ENCODE data around the gene HNRNPAB.

The HNRNPAB gene

GRCh38 chr5:178204182-178204934 is at the start of gene HNRNPAB:
Gene HNRNPAB (plus strand): TSS chr5:178204533. CDS start chr5:178204838, 305 bp downstream.
- DNase-seq (ENCODE audit: extremely low read depth in 1 of 2, low read depth in 1 of 2), result peak; percentile 92 to 93

GRCh38 chr5:178155065-178155464 is 49.3 kb upstream of the HNRNPAB start:
- no peak for DNase-seq (ENCODE audit: extremely low read depth in 1 of 2, low read depth in 1 of 2)

- DNase-seq (ENCODE audit: extremely low read depth in 1 of 2, low read depth in 1 of 2), result no peak
These were observed 44.2 kb upstream of the HNRNPAB start for GRCh38 chr5:178160176-178160575.

- DNase-seq (ENCODE audit: extremely low read depth in 1 of 2, low read depth in 1 of 2), result no peak
These were observed 41.9 kb upstream of the HNRNPAB start for GRCh38 chr5:178162481-178162880.

- peak; percentile 77 to 87 for DNase-seq (ENCODE audit: extremely low read depth in 1 of 2, low read depth in 1 of 2)
These were observed 40.3 kb upstream of the HNRNPAB start for GRCh38 chr5:178163772-178164735.

GRCh38 chr5:178165581-178165980 is 38.8 kb upstream of the HNRNPAB start:
- DNase-seq (ENCODE audit: extremely low read depth in 1 of 2, low read depth in 1 of 2), result no peak

- DNase-seq (ENCODE audit: extremely low read depth in 1 of 2, low read depth in 1 of 2), result no peak
These were observed 33.9 kb upstream of the HNRNPAB start for GRCh38 chr5:178170455-178170854.

GRCh38 chr5:178174456-178174855 is 29.9 kb upstream of the HNRNPAB start:
- no peak for DNase-seq (ENCODE audit: extremely low read depth in 1 of 2, low read depth in 1 of 2)

GRCh38 chr5:178176791-178177190 is 27.5 kb upstream of the HNRNPAB start:
- no peak for DNase-seq (ENCODE audit: extremely low read depth in 1 of 2, low read depth in 1 of 2)

- no peak for DNase-seq (ENCODE audit: extremely low read depth in 1 of 2, low read depth in 1 of 2)
These were observed 26.8 kb upstream of the HNRNPAB start for GRCh38 chr5:178177569-178177968.

GRCh38 chr5:178180141-178180863 is 24.0 kb upstream of the HNRNPAB start:
- no peak for DNase-seq (ENCODE audit: extremely low read depth in 1 of 2, low read depth in 1 of 2)

- DNase-seq (ENCODE audit: extremely low read depth in 1 of 2, low read depth in 1 of 2), result no peak
These were observed 22.0 kb upstream of the HNRNPAB start for GRCh38 chr5:178182158-178182876.

- no peak for DNase-seq (ENCODE audit: extremely low read depth in 1 of 2, low read depth in 1 of 2)
These were observed 17.9 kb upstream of the HNRNPAB start for GRCh38 chr5:178186427-178186826.

- no peak for DNase-seq (ENCODE audit: extremely low read depth in 1 of 2, low read depth in 1 of 2)
These were observed 17.3 kb upstream of the HNRNPAB start, which contains the start of gene GMCL2 for GRCh38 chr5:178187014-178187413. Gene GMCL2 (minus strand): TSS chr5:178187371. CDS start chr5:178187299, 72 bp downstream.

- DNase-seq (ENCODE audit: extremely low read depth in 1 of 2, low read depth in 1 of 2), result no peak
These were observed 14.9 kb upstream of the HNRNPAB start for GRCh38 chr5:178189433-178189832.

GRCh38 chr5:178191661-178192060 is 12.7 kb upstream of the HNRNPAB start:
- DNase-seq (ENCODE audit: extremely low read depth in 1 of 2, low read depth in 1 of 2), result no peak

GRCh38 chr5:178192244-178192643 is 12.1 kb upstream of the HNRNPAB start:
- no peak for DNase-seq (ENCODE audit: extremely low read depth in 1 of 2, low read depth in 1 of 2)

GRCh38 chr5:178192787-178193186 is 11.5 kb upstream of the HNRNPAB start:
- DNase-seq (ENCODE audit: extremely low read depth in 1 of 2, low read depth in 1 of 2), result no peak

- DNase-seq (ENCODE audit: extremely low read depth in 1 of 2, low read depth in 1 of 2), result no peak
These were observed 11.0 kb upstream of the HNRNPAB start for GRCh38 chr5:178193251-178193809.

GRCh38 chr5:178194026-178194425 is 10.3 kb upstream of the HNRNPAB start:
- no peak for DNase-seq (ENCODE audit: extremely low read depth in 1 of 2, low read depth in 1 of 2)
